Measurements from ENCODE around the gene PGA3.
"Not testable (repeated sequence)": the region's sequence is repeated elsewhere in the genome, so short reads cannot be mapped to it uniquely, and the experiment has no call there.

Gene PGA3

DNA sequence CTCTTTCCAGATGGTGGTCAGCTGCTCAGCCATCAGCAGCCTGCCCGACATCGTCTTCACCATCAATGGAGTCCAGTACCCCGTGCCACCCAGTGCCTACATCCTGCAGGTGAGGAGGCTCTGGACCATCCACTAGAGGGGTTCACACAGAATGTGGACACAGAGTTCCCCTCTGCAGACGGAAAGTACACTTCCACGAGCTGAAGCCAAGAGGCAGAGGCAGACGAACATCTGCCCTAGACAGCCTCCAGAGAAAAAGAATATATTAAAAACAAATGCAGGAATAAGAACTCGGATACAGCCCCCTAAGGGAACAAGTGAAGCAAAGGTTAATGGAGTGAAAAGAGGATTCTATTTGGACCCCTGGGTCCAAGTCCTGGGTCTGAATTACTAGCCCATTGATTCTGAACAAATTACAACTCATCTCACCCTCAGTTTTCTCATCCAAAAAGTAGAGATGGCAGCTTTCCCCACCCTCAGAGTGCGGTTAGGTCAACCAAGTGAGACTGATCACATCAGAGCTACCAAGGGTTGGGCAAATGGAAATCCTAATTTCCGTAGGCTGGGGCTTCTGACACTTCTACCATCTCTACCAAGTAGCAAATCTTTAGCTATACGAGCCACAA, 8.1 kb downstream of the PGA3 start:
- not testable (repeated sequence) for DNase-seq

DNA sequence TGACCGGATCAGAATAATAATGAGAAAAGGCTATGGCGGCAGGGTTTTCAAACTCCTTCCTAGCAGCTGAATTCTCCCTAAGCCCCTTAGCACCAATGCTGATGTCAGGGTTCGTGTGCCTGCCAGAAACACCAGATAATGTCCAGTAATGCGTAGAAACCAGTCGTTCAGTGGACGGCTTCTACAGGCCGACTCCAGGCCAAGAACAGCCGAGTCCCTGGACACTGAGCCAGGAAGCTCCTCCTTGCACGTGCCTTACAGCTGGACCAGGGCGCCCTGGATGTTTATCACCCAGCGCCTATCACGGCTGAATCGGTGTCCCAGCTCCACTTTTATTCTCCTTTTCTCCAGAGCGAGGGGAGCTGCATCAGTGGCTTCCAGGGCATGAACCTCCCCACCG, 8.9 kb downstream of the PGA3 start:
- DNase-seq, result not testable (repeated sequence)

DNA sequence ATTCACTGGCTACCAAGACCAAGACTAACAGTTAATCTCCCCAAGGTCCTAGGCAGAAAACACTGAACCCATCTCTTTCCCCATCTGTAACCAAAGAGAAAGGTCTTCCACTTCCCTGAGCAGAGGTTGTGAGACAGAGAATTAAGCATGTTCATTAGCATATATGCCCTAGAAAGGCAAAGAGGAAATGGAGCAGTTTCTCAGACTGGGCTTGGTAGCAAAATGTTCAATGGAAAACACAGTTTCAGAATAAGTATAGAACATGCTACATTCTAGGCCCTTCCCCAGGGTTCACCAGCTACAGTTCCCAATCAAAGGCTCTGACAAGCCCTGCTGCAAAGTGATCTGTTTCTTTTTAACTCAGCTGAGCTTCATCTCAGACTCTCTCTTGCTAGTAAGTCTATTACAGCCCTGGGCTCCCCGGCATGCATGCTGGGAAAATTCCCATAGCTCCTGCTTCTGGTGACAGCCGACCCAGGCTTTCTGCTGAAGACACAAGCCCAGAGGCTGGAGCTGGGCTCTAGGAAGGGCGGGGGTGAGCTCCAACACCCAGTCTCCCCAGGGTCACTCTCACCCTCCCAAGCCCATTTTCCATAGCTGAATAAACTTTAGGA, 10.5 kb downstream of the PGA3 start:
- DNase-seq, result not testable (repeated sequence)

- not testable (repeated sequence) for DNase-seq
Observed at GRCh38 chr11:61218306-61218705, 15.0 kb downstream of the PGA3 start.

- not testable (repeated sequence) for DNase-seq
Observed at GRCh38 chr11:61219016-61219415, 15.7 kb downstream of the PGA3 start.

- DNase-seq, result not testable (repeated sequence)
Observed at GRCh38 chr11:61222047-61222446, 18.7 kb downstream of the PGA3 start, which contains the start of gene PGA4. Gene PGA4, plus strand, starts transcription at chr11:61222347. Its CDS starts 54 bp downstream, at chr11:61222401.

DNA sequence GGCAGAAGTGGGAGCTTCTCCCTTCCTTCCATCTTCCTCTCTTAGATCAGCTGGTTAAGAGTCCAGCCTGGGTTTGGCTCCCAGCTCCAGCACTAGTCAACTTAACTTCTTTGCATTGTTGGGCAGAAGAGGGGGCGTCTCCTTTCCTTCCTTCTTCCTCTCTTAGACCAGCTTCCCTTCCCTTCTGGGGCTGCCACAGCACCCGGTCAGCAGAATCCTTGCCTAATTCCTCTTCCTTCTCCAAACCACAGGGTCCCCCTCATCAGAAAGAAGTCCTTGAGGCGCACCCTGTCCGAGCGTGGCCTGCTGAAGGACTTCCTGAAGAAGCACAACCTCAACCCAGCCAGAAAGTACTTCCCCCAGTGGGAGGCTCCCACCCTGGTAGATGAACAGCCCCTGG, 19.4 kb downstream of the PGA3 start:
- not testable (repeated sequence) for DNase-seq

DNA sequence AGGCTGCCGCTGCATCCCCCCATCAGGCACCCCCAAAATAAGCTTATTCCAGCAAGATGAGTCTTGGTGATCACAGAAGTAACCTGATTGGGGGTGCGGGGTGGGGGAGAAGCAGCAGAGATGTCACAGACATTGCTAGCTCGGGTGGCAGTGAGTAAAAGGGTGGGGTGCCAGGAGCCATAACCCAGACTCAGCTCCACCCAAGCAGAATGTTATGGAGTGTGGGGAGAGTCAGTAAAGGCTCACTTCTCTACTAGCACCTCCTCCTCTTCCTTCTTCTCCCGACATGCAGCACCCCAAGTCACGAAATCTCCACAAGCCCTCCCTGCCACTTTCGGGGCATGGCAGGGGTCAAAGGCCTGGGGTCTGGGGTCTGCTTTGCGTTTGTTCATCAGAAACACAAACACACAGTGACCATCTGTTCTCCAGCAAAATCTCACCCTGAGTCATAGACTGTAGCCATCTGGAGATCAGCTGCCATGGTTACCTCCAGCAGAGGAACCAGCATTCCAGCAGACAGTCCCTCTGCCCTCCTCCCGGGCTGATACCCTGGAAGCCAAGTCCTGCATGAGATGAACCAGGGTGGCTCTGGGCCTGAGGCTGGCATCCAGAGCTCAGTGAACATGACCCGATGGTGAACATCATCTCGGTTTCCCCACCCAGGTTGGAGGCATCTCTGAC, 23.3 kb downstream of the PGA3 start:
- DNase-seq, result not testable (repeated sequence)

GRCh38 chr11:61229458-61229857, 26.1 kb downstream of the PGA3 start:
- DNase-seq, result not testable (repeated sequence)

DNA sequence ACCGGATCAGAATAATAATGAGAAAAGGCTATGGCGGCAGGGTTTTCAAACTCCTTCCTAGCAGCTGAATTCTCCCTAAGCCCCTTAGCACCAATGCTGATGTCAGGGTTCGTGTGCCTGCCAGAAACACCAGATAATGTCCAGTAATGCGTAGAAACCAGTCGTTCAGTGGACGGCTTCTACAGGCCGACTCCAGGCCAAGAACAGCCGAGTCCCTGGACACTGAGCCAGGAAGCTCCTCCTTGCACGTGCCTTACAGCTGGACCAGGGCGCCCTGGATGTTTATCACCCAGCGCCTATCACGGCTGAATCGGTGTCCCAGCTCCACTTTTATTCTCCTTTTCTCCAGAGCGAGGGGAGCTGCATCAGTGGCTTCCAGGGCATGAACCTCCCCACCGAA, 27.7 kb downstream of the PGA3 start:
- DNase-seq, result not testable (repeated sequence)

GRCh38 chr11:61231585-61231984, 28.3 kb downstream of the PGA3 start:
- DNase-seq, result not testable (repeated sequence)

DNA sequence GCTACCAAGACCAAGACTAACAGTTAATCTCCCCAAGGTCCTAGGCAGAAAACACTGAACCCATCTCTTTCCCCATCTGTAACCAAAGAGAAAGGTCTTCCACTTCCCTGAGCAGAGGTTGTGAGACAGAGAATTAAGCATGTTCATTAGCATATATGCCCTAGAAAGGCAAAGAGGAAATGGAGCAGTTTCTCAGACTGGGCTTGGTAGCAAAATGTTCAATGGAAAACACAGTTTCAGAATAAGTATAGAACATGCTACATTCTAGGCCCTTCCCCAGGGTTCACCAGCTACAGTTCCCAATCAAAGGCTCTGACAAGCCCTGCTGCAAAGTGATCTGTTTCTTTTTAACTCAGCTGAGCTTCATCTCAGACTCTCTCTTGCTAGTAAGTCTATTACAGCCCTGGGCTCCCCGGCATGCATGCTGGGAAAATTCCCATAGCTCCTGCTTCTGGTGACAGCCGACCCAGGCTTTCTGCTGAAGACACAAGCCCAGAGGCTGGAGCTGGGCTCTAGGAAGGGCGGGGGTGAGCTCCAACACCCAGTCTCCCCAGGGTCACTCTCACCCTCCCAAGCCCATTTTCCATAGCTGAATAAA, 29.3 kb downstream of the PGA3 start:
- DNase-seq, result not testable (repeated sequence)

GRCh38 chr11:61237130-61237529, 33.8 kb downstream of the PGA3 start:
- not testable (repeated sequence) for DNase-seq

DNA sequence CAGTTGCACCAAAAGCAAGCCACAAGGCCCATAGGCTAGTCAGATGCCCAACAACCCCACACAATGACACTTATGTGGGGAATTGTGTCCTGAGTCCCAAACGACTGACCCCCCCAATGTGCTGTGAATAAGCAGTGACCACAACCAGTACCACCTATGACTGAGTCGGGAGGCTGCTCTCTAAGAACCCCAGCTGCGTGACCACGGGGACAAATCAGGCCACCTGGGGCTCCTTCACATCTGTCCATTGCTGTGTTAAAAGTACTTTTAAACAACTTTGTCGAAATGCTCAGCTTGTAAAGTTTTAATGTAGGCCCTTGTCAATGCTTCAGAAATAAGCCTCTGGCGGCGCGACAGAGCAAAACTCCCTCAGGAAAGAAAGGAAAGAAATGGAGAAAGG, 37.0 kb downstream of the PGA3 start:
- not testable (repeated sequence) for DNase-seq

DNA sequence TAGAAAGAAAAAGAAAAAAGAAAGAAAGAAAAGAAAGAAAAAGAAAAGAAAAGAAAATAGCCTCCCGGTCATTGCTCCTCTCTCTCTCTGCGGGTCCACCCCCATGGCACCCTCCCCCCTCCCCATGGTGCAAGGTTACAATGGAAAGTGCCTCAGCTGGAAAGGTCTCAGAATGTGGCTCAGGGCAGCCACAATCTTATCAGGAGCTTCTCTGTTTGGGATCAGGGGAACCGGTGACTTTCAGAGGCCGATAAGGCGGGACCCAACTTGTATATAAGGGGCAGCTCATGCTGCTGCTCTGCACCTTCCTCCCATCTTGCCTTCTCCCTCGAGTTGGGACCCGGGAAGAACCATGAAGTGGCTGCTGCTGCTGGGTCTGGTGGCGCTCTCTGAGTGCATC, 37.6 kb downstream of the PGA3 start, which contains the start of gene PGA5:
Gene PGA5 (plus strand): TSS at position 301 of the 400 bp plus-strand sequence. CDS start 52 bp downstream, at position 353.
- DNase-seq, result not testable (repeated sequence)

GRCh38 chr11:61241526-61241925, 38.2 kb downstream of the PGA3 start:
- not testable (repeated sequence) for DNase-seq

GRCh38 chr11:61245284-61245964, 42.1 kb downstream of the PGA3 start:
- not testable (repeated sequence) for DNase-seq

GRCh38 chr11:61248071-61248470, 44.8 kb downstream of the PGA3 start:
- not testable (repeated sequence) for DNase-seq

DNA sequence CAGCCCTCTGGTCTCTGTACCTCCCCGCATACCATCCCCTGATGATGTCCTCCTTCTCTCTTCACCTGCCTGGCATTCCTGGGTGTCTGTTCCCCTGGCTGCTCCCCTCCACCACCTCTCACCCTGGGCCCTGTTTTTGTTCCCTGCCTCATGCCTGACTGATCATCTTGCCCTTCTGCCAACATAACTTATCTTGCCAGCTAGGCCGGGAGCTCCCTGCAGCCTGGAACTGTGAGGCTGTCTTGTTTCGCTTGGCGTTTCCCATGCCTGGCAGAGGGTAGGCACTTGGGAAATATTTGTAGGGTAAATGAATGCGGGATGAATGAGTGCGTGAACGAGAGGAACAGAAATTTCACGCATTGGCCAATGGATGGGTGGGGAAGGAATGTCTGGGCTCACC, 45.9 kb downstream of the PGA3 start:
- not testable (repeated sequence) for DNase-seq

DNA sequence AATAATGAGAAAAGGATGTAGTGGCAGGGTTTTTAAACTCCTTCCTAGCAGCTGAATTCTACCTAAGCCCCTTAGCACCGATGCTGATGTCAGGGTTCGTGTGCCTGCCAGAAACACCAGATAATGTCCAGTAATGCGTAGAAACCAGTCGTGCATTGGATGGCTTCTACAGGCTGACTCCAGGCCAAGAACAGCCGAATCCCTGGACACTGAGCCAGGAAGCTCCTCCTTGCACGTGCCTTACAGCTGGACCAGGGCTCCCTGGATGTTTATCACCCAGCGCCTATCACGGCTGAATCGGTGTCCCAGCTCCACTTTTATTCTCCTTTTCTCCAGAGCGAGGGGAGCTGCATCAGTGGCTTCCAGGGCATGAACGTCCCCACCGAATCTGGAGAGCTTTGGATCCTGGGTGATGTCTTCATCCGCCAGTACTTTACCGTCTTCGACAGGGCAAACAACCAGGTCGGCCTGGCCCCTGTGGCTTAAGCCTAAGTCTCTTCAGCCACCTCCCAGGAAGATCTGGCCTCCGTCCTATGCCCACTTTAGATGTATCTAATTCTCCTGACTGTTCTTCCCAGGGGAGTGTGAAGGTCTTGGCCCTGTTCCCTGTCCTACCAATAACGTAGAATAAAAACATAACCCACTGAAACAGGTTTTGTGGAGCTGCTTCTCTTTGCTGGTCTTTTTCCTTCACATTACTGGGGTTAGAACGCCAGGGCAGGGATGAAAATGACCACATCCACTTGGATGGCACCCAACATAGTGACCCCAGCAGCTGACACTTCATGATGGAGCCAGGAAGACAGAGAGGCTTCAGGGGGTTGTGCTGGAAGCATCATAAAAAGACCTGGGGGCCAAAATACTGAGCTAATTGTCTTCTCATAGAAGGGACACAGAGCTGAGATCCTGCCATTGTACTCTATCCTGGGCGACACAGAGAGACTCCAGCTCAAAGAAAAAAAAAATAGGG, 47.8 kb downstream of the PGA3 start:
- not testable (repeated sequence) for DNase-seq

DNA sequence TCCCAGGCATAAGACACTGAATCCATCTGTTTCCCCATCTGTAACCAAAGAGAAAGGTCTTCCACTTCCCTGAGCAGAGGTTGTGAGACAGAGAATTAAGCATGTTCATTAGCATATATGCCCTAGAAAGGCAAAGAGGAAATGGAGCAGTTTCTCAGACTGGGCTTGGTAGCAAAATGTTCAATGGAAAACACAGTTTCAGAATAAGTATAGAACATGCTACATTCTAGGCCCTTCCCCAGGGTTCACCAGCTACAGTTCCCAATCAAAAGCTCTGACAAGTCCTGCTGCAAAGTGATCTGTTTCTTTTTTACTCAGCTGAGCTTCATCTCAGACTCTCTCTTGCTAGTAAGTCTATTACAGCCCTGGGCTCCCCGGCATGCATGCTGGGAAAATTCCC, 49.0 kb downstream of the PGA3 start:
- DNase-seq, result not testable (repeated sequence)
